SK-N-MC (cell line): ENCODE measurements around the gene KCNK3.

Experiments used
- EZH2 ChIP-seq: fragments of 200-600 bp; sonication (generic); IDR thresholded peaks from one replicate; pipeline ENCODE4 v1.6.1; 2017; ENCODE audit warnings: antibody characterized with exemption
- FOXP2 ChIP-seq: optimal IDR thresholded peaks from 2 replicates; pipeline ENCODE3; 2011; ENCODE audit warnings: mild to moderate bottlenecking, moderate library complexity; ENCODE audit not compliant: insufficient read depth; ENCODE audit errors: extremely low read length, control extremely low read depth
- POLR2AphosphoS5 ChIP-seq: IDR thresholded peaks from 2 replicates; pipeline ENCODE4 v1.6.1; 2012; ENCODE audit warnings: mild to moderate bottlenecking, low read depth, low read length, borderline replicate concordance

DNA sequence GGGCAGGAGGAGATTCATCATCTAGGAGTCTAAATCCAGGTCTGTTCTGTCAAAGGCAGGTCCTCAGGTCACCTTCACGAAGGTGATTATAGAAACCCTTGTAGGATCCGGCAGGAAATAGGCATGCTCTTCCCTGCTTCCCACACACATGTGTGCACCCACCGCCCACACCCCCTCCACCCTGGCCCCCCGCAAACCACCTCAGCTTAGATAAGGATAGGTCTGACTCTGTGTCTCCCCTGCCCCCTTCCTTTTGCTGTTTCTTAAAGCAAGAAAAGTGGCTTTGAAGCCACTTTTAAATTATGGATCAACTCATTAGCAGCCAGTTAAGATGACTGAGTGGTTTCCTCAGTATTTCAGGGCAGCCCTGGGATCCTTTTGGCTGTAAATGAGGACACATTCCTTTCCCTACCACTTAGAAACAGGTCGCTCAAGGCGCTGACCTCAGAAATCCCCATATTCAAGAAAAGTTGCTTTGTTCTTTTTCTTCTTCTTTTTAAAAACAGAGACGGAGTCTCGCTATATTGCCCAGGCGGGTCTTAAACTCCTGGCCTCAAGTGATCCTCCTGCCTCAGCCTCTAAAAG lies 36.8 kb upstream of the KCNK3 start:
- TF ChIP-seq EZH2 (no peak), POLR2AphosphoS5 (no peak), FOXP2 (no peak)
